ENCODE data around the gene DLX3. TPM values are rescaled to one million over a fixed set of nuclear protein-coding genes. Genes with fewer than 3 reads are reported as not detected.
A peak's percentile ranks its signal among the peaks of the same experiment; 100 is the strongest.

DLX3 gene
- total RNA-seq, 1 donor: not detected

GRCh38 chr17:49976163-49976827, 18.7 kb downstream of the DLX3 start:
- no peak overlapping the region for H3K4me3 ChIP-seq (ENCODE audit: low read length)
- H3K4me1 ChIP-seq (ENCODE audit: insufficient read depth, low read length): peaks cover 30% of the 10 kb centered on the region
- H3K9me3 ChIP-seq (ENCODE audit: low read depth, low read length): no peaks in the 10 kb centered on the region
- H3K27me3 ChIP-seq (ENCODE audit: insufficient read depth, low read length): peaks cover 46% of the 10 kb centered on the region

DNA sequence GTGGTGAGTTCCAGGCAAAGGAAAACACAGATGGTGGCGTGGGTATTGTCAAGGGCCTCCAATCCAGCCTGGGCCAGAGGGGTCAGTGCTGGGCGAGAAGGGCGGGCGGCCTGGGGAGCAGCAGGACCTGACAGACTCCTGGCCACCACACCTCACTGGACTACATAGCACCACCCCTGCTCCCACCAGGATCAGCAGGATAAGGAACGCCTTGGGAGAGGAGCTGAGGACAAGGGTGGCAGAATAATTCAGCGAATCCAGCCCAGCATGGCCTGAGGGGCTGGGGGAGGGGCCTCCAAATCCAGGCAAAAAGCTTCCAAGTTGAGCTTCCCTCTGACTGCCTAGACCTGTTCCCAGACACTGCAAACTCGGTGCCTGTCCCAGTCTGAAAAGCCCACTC, 19.5 kb downstream of the DLX3 start:
- peaks cover 53% of the 10 kb centered on the region for H3K27me3 ChIP-seq (ENCODE audit: insufficient read depth, low read length)
- H3K9me3 ChIP-seq (ENCODE audit: low read depth, low read length): no peaks in the 10 kb centered on the region
- H3K4me1 ChIP-seq (ENCODE audit: insufficient read depth, low read length): peaks cover 33% of the 10 kb centered on the region
- no peak overlapping the region for H3K4me3 ChIP-seq (ENCODE audit: low read length)

DNA sequence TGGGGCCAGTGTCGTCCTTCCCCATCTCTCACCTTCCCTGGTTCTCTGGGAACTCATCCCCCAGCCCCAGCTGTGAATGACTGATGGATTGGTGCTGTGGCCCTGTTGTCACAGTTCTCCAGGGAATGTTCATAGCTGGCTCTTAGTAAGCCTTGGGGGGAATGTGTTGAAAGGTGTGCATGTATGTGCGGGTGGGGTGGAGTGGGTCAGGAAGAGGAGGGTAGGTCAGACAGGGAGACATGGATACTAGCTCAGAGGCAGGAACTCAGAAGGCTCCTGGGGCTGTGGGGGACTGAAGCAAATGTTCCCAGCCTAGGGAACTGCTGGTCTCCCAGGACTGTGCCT, 21.8 kb downstream of the DLX3 start:
- H3K27me3 ChIP-seq (ENCODE audit: insufficient read depth, low read length): peaks cover 66% of the 10 kb centered on the region
- H3K4me1 ChIP-seq (ENCODE audit: insufficient read depth, low read length): peaks cover 38% of the 10 kb centered on the region
- H3K9me3 ChIP-seq (ENCODE audit: low read depth, low read length): no peaks in the 10 kb centered on the region
- H3K4me3 ChIP-seq (ENCODE audit: low read length): no peak overlapping the region

- Histone ChIP-seq H3K4me3 (ENCODE audit: low read length) (no peak overlapping the region), H3K27me3 (ENCODE audit: insufficient read depth, low read length) (peaks cover 71% of the 10 kb centered on the region), H3K9me3 (ENCODE audit: low read depth, low read length) (no peaks in the 10 kb centered on the region), H3K4me1 (ENCODE audit: insufficient read depth, low read length) (peaks cover 38% of the 10 kb centered on the region)
Measured at GRCh38 chr17:49972486-49973270, 22.3 kb downstream of the DLX3 start.

- H3K27me3 ChIP-seq (ENCODE audit: insufficient read depth, low read length): peaks cover 75% of the 10 kb centered on the region
- no peaks in the 10 kb centered on the region for H3K9me3 ChIP-seq (ENCODE audit: low read depth, low read length)
- H3K4me3 ChIP-seq (ENCODE audit: low read length): no peak overlapping the region
- peaks cover 45% of the 10 kb centered on the region for H3K4me1 ChIP-seq (ENCODE audit: insufficient read depth, low read length)
Measured at GRCh38 chr17:49971848-49972485, 23.1 kb downstream of the DLX3 start.

- Histone ChIP-seq H3K4me1 (ENCODE audit: insufficient read depth, low read length) (peaks cover 52% of the 10 kb centered on the region), H3K4me3 (ENCODE audit: low read length) (no peak overlapping the region), H3K9me3 (ENCODE audit: low read depth, low read length) (no peaks in the 10 kb centered on the region), H3K27me3 (ENCODE audit: insufficient read depth, low read length) (peaks cover 81% of the 10 kb centered on the region)
Measured at GRCh38 chr17:49971199-49971847, 23.7 kb downstream of the DLX3 start.

- H3K9me3 ChIP-seq (ENCODE audit: low read depth, low read length): no peaks in the 10 kb centered on the region
- peaks cover 89% of the 10 kb centered on the region for H3K27me3 ChIP-seq (ENCODE audit: insufficient read depth, low read length)
- no peak overlapping the region for H3K4me3 ChIP-seq (ENCODE audit: low read length)
- H3K4me1 ChIP-seq (ENCODE audit: insufficient read depth, low read length): peaks cover 60% of the 10 kb centered on the region
Measured at GRCh38 chr17:49970498-49970897, 24.5 kb downstream of the DLX3 start.

- H3K9me3 ChIP-seq (ENCODE audit: low read depth, low read length): no peaks in the 10 kb centered on the region
- peaks cover 90% of the 10 kb centered on the region for H3K27me3 ChIP-seq (ENCODE audit: insufficient read depth, low read length)
- H3K4me1 ChIP-seq (ENCODE audit: insufficient read depth, low read length): peaks cover 66% of the 10 kb centered on the region
- no peak overlapping the region for H3K4me3 ChIP-seq (ENCODE audit: low read length)
Measured at GRCh38 chr17:49969795-49970389, 25.1 kb downstream of the DLX3 start.

DNA sequence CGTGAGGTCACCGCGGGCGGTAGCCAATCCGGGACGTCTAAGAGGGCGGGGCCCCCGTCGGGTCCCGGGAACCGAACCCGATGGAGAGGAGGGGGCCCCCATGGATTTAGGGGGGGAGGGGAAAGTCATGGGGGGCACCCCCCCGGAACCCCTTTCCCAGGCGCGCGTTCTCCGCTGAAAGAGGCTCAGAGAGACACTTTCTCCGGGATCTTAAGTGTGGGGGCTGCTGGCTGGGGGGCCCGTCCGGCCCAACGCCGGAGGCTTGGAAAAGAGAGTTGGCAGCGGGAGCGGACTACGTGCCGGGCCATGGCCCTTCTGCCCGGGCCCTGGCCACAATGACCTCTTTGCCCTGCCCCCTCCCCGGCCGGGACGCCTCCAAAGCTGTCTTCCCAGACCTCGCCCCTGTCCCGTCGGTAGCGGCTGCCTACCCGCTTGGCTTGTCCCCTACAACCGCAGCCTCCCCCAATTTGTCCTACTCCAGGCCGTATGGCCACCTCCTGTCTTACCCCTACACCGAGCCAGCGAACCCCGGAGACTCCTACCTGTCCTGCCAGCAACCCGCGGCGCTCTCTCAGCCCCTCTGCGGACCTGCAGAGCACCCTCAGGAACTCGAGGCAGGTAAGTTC, 25.8 kb downstream of the DLX3 start, which contains the start of gene DLX4:
Gene DLX4, plus strand, starts transcription at position 57 of the 626 bp plus-strand sequence. Its CDS starts 279 bp downstream, at position 336.
- peaks cover 90% of the 10 kb centered on the region for H3K27me3 ChIP-seq (ENCODE audit: insufficient read depth, low read length)
- no peaks in the 10 kb centered on the region for H3K9me3 ChIP-seq (ENCODE audit: low read depth, low read length)
- peaks cover 73% of the 10 kb centered on the region for H3K4me1 ChIP-seq (ENCODE audit: insufficient read depth, low read length)
- peak within 1 kb of the TSS; percentile 55 for H3K4me3 ChIP-seq (ENCODE audit: low read length)

- peak overlapping the region; percentile 55 for H3K4me3 ChIP-seq (ENCODE audit: low read length)
- peaks cover 90% of the 10 kb centered on the region for H3K27me3 ChIP-seq (ENCODE audit: insufficient read depth, low read length)
- no peaks in the 10 kb centered on the region for H3K9me3 ChIP-seq (ENCODE audit: low read depth, low read length)
- H3K4me1 ChIP-seq (ENCODE audit: insufficient read depth, low read length): peaks cover 79% of the 10 kb centered on the region
Measured at GRCh38 chr17:49968405-49969133, 26.5 kb downstream of the DLX3 start.

DNA sequence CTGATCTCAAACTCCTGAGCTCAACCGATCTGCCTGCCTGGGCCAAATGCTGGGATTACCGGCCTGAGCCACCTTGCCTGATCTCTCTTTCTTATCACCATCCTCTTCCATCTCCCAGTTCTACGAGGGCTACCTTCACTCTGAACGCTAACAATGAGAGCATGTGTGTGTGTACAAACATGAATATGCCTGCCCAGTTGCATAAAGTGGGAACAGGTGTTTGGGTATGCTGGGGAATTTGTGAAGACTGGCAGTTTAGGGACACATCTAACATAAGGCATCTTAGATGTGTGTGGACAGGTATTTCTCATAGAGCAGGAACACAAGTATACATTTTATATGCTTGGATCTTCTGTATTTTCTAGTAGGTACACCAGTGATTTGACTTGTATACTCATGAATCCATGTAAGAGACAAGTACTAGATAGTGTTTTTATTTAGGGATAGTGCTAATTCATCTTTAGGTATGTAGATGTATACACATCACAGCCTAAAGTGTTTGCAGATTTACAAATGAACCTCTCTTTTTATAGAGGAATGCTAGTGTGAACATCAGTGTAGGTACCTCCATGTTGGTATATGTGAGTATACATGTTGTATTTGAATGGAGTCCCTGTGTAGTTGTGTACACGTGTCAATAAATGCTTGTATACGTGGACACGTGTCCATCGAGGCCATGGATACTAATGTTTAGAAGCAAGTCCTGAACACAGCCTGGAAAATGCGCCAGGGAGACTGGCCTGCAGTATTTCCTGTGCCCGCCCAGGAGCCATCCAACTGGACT, 27.2 kb downstream of the DLX3 start:
- Histone ChIP-seq H3K9me3 (ENCODE audit: low read depth, low read length) (no peaks in the 10 kb centered on the region), H3K4me3 (ENCODE audit: low read length) (no peak overlapping the region), H3K4me1 (ENCODE audit: insufficient read depth, low read length) (peaks cover 78% of the 10 kb centered on the region), H3K27me3 (ENCODE audit: insufficient read depth, low read length) (peaks cover 90% of the 10 kb centered on the region)

DNA sequence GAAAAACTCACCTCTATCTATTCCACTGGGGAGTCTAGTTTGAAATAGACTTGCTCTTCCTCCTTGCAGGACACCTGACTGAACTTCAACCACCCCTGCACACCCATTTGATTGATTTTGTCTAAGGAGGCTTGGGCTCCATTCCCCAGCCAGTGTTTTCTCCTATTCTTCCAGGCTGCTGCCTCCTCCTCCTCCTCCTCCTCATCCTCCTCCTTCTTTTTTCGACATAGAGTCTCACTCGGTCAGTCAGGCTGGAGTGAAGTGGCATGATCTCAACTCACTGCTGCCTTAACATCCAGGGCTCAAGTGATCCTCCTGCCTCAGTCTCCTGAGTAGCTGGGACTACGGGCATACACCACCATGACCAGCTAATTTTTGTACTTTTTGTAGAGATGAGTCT, 27.8 kb downstream of the DLX3 start:
- no peak overlapping the region for H3K4me3 ChIP-seq (ENCODE audit: low read length)
- peaks cover 72% of the 10 kb centered on the region for H3K4me1 ChIP-seq (ENCODE audit: insufficient read depth, low read length)
- no peaks in the 10 kb centered on the region for H3K9me3 ChIP-seq (ENCODE audit: low read depth, low read length)
- H3K27me3 ChIP-seq (ENCODE audit: insufficient read depth, low read length): peaks cover 90% of the 10 kb centered on the region

- Histone ChIP-seq H3K4me1 (ENCODE audit: insufficient read depth, low read length) (peaks cover 68% of the 10 kb centered on the region), H3K4me3 (ENCODE audit: low read length) (no peak overlapping the region), H3K27me3 (ENCODE audit: insufficient read depth, low read length) (peaks cover 88% of the 10 kb centered on the region), H3K9me3 (ENCODE audit: low read depth, low read length) (no peaks in the 10 kb centered on the region)
Measured at GRCh38 chr17:49966767-49967166, 28.3 kb downstream of the DLX3 start.

Data from mononuclear cell (primary cell).